GM13976 (cell line): ENCODE data around the gene RCAN1.

Experiments
- DNase-seq: peaks from one replicate; pipeline ENCODE4 v3.0.0; 2012; ENCODE audit warnings: low spot score
- in situ Hi-C: fragments of 300-500 bp; cut with MboI; formaldehyde crosslinking; loops from one replicate; pipeline ENCODE4 v1.12.0; 2022; ENCODE audit warnings: low sequenced_read_pairs, mixed read lengths, inconsistent platforms; ENCODE audit not compliant: unreplicated experiment
- TF ChIP-seq, protein P1 (sequence below): IDR thresholded peaks from 2 replicates; pipeline ENCODE4 v1.5.1; 2012; ENCODE audit warnings: borderline replicate concordance, mild to moderate bottlenecking; ENCODE audit not compliant: insufficient read depth; ENCODE audit errors: extremely low read depth, missing control alignments, control extremely low read depth

Gene RCAN1

DNA sequence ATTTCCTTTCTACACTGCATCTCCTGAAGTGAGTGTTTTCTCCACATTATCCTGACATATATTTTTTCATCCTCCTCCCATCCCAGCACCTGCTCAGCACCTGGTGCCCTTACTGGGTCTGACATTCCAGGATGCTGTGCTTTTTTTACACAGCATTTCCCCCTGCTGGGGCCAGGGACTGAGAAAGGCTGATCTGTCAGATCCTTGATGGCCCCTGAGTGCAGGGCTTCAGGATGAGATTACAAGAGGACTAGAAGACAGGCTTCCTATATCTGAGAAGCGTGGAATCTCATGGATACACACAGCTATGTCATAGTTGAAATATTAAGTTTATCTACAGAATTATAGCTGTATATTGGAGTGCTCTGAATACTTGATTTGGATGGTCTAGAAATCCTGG lies 24.4 kb downstream of the RCAN1 start:
- in situ Hi-C loops, result no loop called here
- TF ChIP-seq, protein P1, sequence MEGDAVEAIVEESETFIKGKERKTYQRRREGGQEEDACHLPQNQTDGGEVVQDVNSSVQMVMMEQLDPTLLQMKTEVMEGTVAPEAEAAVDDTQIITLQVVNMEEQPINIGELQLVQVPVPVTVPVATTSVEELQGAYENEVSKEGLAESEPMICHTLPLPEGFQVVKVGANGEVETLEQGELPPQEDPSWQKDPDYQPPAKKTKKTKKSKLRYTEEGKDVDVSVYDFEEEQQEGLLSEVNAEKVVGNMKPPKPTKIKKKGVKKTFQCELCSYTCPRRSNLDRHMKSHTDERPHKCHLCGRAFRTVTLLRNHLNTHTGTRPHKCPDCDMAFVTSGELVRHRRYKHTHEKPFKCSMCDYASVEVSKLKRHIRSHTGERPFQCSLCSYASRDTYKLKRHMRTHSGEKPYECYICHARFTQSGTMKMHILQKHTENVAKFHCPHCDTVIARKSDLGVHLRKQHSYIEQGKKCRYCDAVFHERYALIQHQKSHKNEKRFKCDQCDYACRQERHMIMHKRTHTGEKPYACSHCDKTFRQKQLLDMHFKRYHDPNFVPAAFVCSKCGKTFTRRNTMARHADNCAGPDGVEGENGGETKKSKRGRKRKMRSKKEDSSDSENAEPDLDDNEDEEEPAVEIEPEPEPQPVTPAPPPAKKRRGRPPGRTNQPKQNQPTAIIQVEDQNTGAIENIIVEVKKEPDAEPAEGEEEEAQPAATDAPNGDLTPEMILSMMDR, result no peak
- DNase-seq, result no peak

- TF ChIP-seq, protein P1, result no peak
- DNase-seq, result no peak
- in situ Hi-C loops, result no loop called here
Measured at GRCh38 chr21:34589511-34590282, 25.2 kb downstream of the RCAN1 start.

GRCh38 chr21:34583926-34584563 lies 30.9 kb downstream of the RCAN1 start:
- in situ Hi-C loops, result no loop called here
- TF ChIP-seq, protein P1, result no peak
- DNase-seq, result no peak

DNA sequence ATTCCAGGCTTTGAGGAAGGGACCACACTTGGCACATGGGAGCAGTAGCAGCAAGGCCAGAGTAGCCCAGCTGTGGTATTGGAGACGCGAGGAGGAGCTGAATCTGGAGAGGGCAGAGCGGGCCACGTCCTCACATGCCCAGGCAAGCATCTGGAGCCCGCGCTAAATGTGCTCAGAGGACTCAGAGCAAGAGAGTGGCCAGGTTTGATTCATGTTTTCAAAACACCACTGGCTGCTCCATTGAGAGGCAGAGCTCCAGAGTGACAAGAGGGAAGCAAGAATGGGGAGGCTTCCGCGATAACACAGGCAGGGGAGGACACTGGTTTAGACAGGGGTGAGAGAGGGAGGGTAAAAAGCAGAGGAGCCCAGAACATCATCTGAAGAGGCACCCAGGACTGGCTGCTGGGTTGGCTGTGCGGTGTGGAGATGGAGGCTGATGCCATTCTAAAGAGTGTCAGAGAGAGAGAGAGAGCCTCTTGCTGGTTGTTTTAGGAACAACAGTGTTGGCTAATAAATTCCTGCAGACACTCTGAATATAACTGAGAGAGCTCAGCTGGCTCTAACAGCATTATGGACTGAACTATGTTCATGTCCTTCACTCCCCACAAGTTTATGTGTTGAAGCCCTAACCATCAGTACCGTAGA lies 32.3 kb downstream of the RCAN1 start:
- peak; percentile 68 for DNase-seq
- TF ChIP-seq, protein P1, result peak; percentile 41
- in situ Hi-C loops, result no loop called here

- in situ Hi-C loops, result no loop called here
- TF ChIP-seq, protein P1, result no peak
- no peak for DNase-seq
Measured at GRCh38 chr21:34580181-34580700, 34.7 kb downstream of the RCAN1 start.

GRCh38 chr21:34579411-34579810 lies 35.5 kb downstream of the RCAN1 start:
- in situ Hi-C loops, result no loop called here
- no peak for DNase-seq

More at GRCh38 chr21:34579411-34579810, 35.5 kb downstream of the RCAN1 start:
- TF ChIP-seq, protein P1, result no peak
